ENCODE data around the gene CCNF. TPM values are rescaled to one million over a fixed set of nuclear protein-coding genes. Genes with fewer than 3 reads are reported as not detected.

The CCNF gene
- polyA plus RNA-seq, 6 donors from 2014 or later: 1.8 to 5.0 (median 2.8) TPM; not detected in 1

DNA sequence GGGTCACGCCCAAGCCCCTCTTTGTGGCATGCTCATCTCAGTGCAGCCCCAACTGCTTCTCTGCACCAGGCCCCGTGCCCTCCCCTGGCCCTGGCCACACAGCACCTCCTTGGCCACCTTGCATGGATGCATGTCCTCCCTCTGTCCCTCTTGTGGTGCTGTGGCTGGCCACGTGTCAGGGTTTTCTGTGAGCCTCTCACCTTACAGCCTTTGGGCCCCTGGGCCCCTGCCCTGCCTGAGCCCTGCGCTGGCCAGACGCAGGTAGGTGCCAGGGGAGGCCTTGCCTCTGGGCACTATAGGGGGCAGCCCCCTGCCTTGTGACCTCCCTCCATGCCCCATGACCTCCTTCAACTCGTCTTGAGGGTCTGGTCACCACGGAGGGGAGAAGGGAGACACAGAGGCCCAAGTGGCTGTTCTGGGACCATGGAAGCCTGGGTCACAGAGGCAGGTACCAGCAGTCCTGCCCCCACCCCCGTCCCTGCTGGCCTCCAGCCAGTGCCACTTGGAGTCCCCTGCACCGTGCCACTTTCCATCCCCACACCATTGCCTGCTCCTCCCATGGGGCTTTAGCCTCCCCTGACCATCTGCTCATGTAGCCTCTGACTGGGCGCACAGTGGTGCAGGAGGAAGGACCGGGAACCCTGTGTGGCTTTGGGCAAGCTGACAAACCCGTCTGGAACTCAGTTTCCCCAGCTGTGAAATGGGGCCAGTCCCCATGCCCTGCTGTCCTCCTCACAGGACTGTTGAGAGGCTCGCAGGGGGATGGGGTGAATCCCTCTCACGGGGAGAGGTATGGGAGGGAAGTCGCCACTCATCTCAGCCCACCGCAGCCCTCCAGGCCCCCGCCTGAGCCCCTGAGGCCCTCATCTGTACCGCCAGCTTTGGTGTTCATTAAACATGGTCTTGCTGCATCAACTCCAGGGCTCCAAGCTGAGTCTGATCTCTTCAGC, 73.0 kb downstream of the CCNF start:
- Mint-ChIP-seq H3K4me3 (no peak overlapping the region), H3K27ac (peak overlapping the region in 1 of 6 donors; percentile 94), H3K4me1 (peaks cover 9 to 23% (median 19%) of the 10 kb centered on the region in 3 donors), H3K9me3 (no peaks in the 10 kb centered on the region), H3K27me3 (no peaks in the 10 kb centered on the region), H3K36me3 (no peaks in the 10 kb centered on the region)
- ATAC-seq (ENCODE audit: low read depth in 2 of 2) (no peak), DNase-seq (no peak)

DNA sequence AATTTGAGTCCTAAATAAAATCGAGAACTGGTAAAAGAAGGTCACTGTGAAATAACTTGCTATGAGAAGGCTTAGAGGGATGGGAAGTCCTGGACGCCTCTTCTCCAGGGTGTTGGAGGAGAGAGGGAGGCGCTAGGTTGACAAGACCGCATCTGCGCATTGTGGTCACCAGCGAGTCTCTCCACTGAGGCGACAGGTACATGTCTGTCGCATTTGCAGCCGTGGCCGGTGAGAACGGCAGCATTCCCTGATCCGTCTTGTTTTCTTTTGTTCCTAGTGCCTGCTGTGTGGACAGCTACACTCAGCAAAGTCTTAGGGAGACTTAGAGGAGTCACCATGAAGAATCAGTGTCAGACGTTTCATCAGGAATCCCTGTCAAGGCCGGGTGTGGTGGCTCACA, 76.4 kb downstream of the CCNF start:
- Mint-ChIP-seq H3K36me3 (no peaks in the 10 kb centered on the region), H3K27me3 (no peaks in the 10 kb centered on the region), H3K27ac (peak overlapping the region in 4 of 6 donors; percentile 54 to 97 (median 91)), H3K9me3 (no peaks in the 10 kb centered on the region), H3K4me3 (peak overlapping the region in 4 of 8 donors; percentile 5 to 37 (median 14)), H3K4me1 (peaks cover 33 to 56% (median 51%) of the 10 kb centered on the region in 3 donors)
- DNase-seq (no peak), ATAC-seq (ENCODE audit: low read depth in 2 of 2) (no peak)

GRCh38 chr16:2507052-2507659, 77.9 kb downstream of the CCNF start:
- H3K4me1 Mint-ChIP-seq: peaks cover 45 to 65% (median 61%) of the 10 kb centered on the region in 3 donors
- peak; percentile 88 to 90 for ATAC-seq (ENCODE audit: low read depth in 2 of 2)

GRCh38 chr16:2507665-2508064, 78.4 kb downstream of the CCNF start:
- peak overlapping the region in 7 of 8 donors; percentile 2 to 90 (median 77) for H3K4me3 Mint-ChIP-seq
- H3K27ac Mint-ChIP-seq: peak overlapping the region; percentile 41 to 99 (median 97)
- peaks cover 50 to 70% (median 66%) of the 10 kb centered on the region in 3 donors for H3K4me1 Mint-ChIP-seq
- no peaks in the 10 kb centered on the region for H3K9me3 Mint-ChIP-seq
- H3K27me3 Mint-ChIP-seq: no peaks in the 10 kb centered on the region
- no peaks in the 10 kb centered on the region for H3K36me3 Mint-ChIP-seq
- ATAC-seq (ENCODE audit: low read depth in 2 of 2): peak in 1 of 2 donors; percentile 2
- DNase-seq: no peak

More at GRCh38 chr16:2507052-2507659, 77.9 kb downstream of the CCNF start:
- H3K27me3 Mint-ChIP-seq: no peaks in the 10 kb centered on the region
- no peaks in the 10 kb centered on the region for H3K9me3 Mint-ChIP-seq
- peak; percentile 84 for DNase-seq
- H3K27ac Mint-ChIP-seq: peak overlapping the region; percentile 86 to 99 (median 97)
- no peaks in the 10 kb centered on the region for H3K36me3 Mint-ChIP-seq
- H3K4me3 Mint-ChIP-seq: peak overlapping the region; percentile 2 to 88 (median 75)

Other genes with a start within 250 kb of the CCNF start
- gene CASKIN1, start 232.8 kb upstream of the CCNF start, polyA plus RNA-seq (ENCODE audit: low read depth in 6 of 6): not detected
- gene MLST8, start 224.0 kb upstream of the CCNF start, polyA plus RNA-seq (ENCODE audit: low read depth in 6 of 6): 10 to 100 TPM; 28.1 to 43.1 (median 33.4) TPM
- gene BRICD5, start 218.6 kb upstream of the CCNF start, polyA plus RNA-seq (ENCODE audit: low read depth in 6 of 6): under 1 TPM in 2 of 6 donors, not detected in 4; 0.48 to 0.49 TPM
- 10 to 100 TPM in 2 of 6 donors, 1 to 10 TPM in 4; 5.7 to 11.0 (median 9.5) TPM for gene PGP, start 214.6 kb upstream of the CCNF start, polyA plus RNA-seq (ENCODE audit: low read depth in 6 of 6)
- 10 to 100 TPM in 2 of 6 donors, 1 to 10 TPM in 4; 6.4 to 16.1 (median 8.9) TPM for gene E4F1, start 205.9 kb upstream of the CCNF start, polyA plus RNA-seq (ENCODE audit: low read depth in 6 of 6)
- under 1 TPM in 1 of 6 donors, not detected in 5; 0.30 TPM for gene DNASE1L2, start 193.0 kb upstream of the CCNF start, polyA plus RNA-seq (ENCODE audit: low read depth in 6 of 6)
- 10 to 100 TPM; 41.7 to 55.1 (median 48.6) TPM for gene ECI1, start 177.9 kb upstream of the CCNF start, polyA plus RNA-seq (ENCODE audit: low read depth in 6 of 6)
- 100 to 1,000 TPM; 238 to 325 (median 252) TPM for gene RNPS1, start 161.3 kb upstream of the CCNF start, polyA plus RNA-seq (ENCODE audit: low read depth in 6 of 6)
- gene ABCA3, start 88.7 kb upstream of the CCNF start, polyA plus RNA-seq (ENCODE audit: low read depth in 6 of 6): 1 to 10 TPM in 2 of 6 donors, under 1 TPM in 3, not detected in 1; 0.54 to 1.8 (median 0.98) TPM
- gene TEDC2, start 30.7 kb downstream of the CCNF start, polyA plus RNA-seq (ENCODE audit: low read depth in 6 of 6): 1 to 10 TPM in 1 of 6 donors, under 1 TPM in 3, not detected in 2; 0.16 to 1.7 (median 0.58) TPM
- gene NTN3, start 41.9 kb downstream of the CCNF start, polyA plus RNA-seq (ENCODE audit: low read depth in 6 of 6): not detected
- 1 to 10 TPM in 4 of 6 donors, under 1 TPM in 2; 0.22 to 3.3 (median 2.5) TPM for gene TBC1D24, start 45.7 kb downstream of the CCNF start, polyA plus RNA-seq (ENCODE audit: low read depth in 6 of 6)
- gene ATP6V0C, start 84.5 kb downstream of the CCNF start, polyA plus RNA-seq (ENCODE audit: low read depth in 6 of 6): 100 to 1,000 TPM in 3 of 6 donors, 10 to 100 TPM in 3; 75.4 to 114 (median 98.1) TPM
- 10 to 100 TPM; 17.6 to 24.0 (median 20.5) TPM for gene AMDHD2, start 90.9 kb downstream of the CCNF start, polyA plus RNA-seq (ENCODE audit: low read depth in 6 of 6)
- gene CEMP1, start 102.0 kb downstream of the CCNF start, polyA plus RNA-seq (ENCODE audit: low read depth in 6 of 6): 1 to 10 TPM; 2.4 to 5.7 (median 3.5) TPM
- 10 to 100 TPM; 16.7 to 44.8 (median 38.9) TPM for gene PDPK1, start 108.6 kb downstream of the CCNF start, polyA plus RNA-seq (ENCODE audit: low read depth in 6 of 6)